GM20000 (cell line): ENCODE data around the gene PTPRZ1.

Source experiments
- DNase-seq: peaks from one replicate; pipeline ENCODE4 v3.0.0; 2012; ENCODE audit warnings: low spot score
- TF ChIP-seq, protein P1 (sequence below): IDR thresholded peaks from 2 replicates; pipeline ENCODE4 v1.5.1; 2012; ENCODE audit warnings: mild to moderate bottlenecking, control low read depth; ENCODE audit errors: extremely low read depth, missing control alignments

The PTPRZ1 gene

DNA sequence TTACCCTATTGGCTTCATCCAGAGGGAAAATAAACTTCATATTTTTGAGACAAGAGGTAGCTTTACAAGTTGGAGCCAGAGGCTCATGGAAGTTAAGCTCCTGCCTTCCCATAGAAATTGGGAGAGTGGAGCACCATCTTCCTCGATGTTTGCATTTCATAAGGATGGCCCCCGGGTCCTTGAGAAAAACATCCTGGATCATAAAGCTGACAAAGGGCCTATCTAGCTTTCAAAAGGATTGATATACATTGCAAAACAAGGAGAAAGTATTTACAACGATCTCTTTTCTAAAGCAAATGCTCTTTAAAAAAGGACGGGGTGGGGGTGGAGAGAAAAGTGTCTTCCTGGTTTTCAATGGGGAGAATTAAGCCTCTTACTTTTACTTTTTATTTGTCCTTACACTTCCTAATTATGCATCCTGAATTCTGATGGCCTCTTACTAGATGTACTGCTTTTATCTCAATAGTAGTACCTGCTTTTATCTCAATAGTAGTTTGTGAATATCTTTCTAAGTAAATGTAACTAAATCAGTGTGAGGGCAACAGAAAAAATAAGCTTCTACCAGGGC, 65.6 kb downstream of the PTPRZ1 start:
- TF ChIP-seq, protein P1, sequence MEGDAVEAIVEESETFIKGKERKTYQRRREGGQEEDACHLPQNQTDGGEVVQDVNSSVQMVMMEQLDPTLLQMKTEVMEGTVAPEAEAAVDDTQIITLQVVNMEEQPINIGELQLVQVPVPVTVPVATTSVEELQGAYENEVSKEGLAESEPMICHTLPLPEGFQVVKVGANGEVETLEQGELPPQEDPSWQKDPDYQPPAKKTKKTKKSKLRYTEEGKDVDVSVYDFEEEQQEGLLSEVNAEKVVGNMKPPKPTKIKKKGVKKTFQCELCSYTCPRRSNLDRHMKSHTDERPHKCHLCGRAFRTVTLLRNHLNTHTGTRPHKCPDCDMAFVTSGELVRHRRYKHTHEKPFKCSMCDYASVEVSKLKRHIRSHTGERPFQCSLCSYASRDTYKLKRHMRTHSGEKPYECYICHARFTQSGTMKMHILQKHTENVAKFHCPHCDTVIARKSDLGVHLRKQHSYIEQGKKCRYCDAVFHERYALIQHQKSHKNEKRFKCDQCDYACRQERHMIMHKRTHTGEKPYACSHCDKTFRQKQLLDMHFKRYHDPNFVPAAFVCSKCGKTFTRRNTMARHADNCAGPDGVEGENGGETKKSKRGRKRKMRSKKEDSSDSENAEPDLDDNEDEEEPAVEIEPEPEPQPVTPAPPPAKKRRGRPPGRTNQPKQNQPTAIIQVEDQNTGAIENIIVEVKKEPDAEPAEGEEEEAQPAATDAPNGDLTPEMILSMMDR: no peak

DNA sequence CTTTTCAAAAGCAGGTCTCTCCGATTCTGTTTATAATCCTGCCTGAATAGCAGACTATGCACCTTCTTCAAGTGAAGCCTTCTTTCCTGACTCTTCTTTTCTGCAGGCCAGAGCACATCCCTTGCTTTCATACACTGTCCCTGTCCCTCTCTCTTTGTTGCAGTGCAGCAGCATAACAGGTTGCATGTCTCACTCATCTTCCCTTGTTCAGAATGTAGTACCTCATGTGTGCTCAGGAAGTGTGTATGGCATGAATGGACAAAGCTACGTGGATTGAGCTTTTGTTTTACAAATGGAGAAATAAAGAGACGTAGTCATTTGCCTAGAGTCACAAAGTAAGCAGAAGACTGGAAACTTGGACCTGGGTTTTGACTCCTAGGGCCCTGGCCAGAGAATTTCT, 68.0 kb downstream of the PTPRZ1 start:
- TF ChIP-seq, protein P1: no peak
- DNase-seq: no peak

More for the DNA sequence above, 65.6 kb downstream of the PTPRZ1 start:
- no peak for DNase-seq

DNA sequence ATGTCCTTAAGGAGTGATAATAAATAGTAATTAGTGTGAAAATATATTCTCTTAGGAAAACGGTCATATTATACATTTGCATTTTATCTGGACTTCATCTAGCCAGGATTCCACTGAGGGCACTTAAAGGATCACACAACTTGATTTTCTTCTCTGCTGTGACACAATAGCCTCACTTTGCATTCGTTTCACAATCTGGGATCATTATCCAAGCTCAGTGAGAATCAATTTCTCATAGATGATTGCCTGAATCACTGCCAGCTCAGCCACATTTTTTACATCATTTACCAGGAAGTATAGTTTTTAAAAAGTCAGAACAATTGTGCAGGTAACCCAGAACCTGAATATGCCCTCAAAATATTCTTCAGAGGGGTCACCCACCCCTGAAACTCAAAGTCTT, 68.9 kb downstream of the PTPRZ1 start:
- TF ChIP-seq, protein P1: no peak

DNA sequence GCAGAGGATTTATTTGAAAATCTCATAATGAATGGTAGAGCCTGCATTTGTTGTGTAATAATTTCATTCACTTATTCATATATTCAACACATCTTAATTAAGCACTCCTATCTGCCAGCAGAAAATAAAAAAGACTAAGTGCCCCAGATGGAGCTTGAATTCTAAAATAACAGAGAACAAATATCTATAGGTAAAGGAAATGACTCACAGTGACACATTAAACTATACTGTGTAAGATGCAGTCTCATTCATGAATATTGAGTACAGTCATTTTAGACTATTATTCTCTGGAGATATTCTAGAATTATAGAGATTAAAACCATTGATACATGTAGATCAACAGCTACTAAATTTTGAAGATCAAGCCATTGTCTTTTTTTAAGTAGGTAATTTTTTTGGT, 72.1 kb downstream of the PTPRZ1 start:
- DNase-seq: no peak
- TF ChIP-seq, protein P1: no peak

More for the DNA sequence above, 68.9 kb downstream of the PTPRZ1 start:
- no peak for DNase-seq

DNA sequence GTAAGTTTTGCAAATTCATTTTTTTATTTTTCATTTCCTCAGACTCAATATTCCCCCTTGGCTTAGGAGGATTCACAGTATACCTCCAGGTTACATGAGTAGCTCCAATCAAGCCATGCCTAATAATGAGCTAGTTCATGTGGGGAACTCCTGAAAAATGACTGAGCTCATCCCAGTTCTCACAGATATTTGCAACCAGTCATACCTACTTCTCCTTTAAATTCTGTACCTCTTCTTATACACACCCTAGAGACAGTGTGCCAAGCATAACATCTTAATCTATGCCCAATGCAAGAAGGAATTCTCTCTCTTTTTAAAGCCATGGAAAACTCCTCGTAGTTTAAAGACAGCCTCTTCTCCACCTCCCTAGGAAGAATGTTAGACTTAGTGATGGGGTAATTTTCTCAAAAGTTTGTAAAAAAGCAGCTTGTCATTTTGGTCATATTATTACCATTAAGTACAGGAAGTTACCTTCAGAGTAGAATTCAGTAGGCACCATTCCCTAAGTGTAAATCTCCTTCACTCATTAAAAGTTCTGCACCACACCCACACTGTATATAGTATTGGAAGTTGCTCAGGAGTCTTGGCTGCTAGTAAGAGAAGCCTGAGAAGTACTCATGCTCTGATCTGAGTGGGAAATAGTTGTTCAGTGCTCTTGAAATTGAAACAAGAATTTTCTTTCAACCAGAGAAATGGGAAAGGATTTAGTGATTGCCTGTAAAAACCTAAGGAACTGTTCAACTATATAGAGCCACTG, 72.7 kb downstream of the PTPRZ1 start:
- TF ChIP-seq, protein P1: no peak
- DNase-seq: no peak

DNA sequence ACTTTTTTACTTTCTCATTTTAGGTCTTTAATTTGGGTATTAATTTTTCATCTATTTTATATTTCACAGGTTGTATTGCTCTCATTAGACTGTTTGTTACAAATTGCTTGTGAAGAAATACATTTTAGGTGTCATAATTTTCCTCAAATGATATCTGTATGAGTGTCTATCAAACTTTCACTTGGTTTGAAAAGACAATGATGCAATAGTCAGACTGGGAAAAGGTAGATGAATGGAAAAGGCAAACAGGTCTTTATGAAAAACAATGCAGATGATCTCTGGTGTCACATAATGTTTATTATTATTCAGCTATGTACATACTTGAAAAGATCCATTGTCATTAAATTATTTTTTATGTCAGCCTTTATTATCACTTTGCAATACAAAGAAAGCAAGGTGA, 80.2 kb downstream of the PTPRZ1 start:
- no peak for DNase-seq
- TF ChIP-seq, protein P1: no peak

DNA sequence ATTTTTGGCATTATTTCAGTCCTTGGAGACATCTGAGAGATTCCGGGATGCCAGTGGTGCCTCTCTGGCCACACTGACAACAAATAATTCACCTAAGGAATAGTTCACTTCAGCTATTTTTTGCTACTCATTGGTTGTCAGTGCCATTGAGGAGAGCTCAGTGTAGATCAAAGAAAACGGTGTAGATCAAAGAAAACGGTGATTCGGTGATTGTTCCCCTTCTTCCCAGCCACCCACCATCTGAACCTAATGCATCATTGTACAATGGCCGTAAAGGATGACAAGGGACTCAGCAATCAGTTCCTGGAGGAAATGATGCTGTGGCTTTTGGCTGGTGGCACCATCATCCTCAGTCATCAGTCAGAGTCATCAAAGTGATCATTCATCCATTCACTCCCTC, 80.6 kb downstream of the PTPRZ1 start:
- DNase-seq: no peak
- TF ChIP-seq, protein P1: no peak
